Small intestine (tissue), 7 donors: ENCODE measurements around the gene HDDC2. TPM values are rescaled to one million over a fixed set of nuclear protein-coding genes. Genes with fewer than 3 reads are reported as not detected.
A peak's percentile ranks its signal among the peaks of the same experiment; 100 is the strongest.

ENCODE experiments used
- DNase-seq, 2 donors: peaks; one replicate each; pipeline versions ENCODE4 v3.0.0 to v3.0.0-alpha.2; 2013
- FAIRE-seq: peaks from 2 replicates; lab custom pipeline; 2012; peaks lifted over from hg19 to GRCh38; lab: Jason Lieb, UNC
- H3K27ac ChIP-seq, 3 donors: one replicate each; pipeline ENCODE4 v1.5.1; 2013; ENCODE audit warnings: low read length in 2 of 3, mild to moderate bottlenecking in 2 of 3, control low read depth in 1 of 3, inconsistent platforms in 1 of 3, low read depth in 1 of 3, moderate library complexity in 1 of 3
- H3K27me3 ChIP-seq, 3 donors: one replicate each; pipeline ENCODE4 v1.6.1; 2013; ENCODE audit warnings: low read length in 3 of 3, inconsistent platforms in 1 of 3; ENCODE audit not compliant: control insufficient read depth in 3 of 3, insufficient read depth in 3 of 3
- H3K36me3 ChIP-seq, 3 donors: one replicate each; pipeline ENCODE4 v1.6.1; 2013; ENCODE audit warnings: low read length in 3 of 3, inconsistent platforms in 1 of 3, low read depth in 1 of 3, mild to moderate bottlenecking in 1 of 3, moderate library complexity in 1 of 3; ENCODE audit not compliant: control insufficient read depth in 3 of 3, insufficient read depth in 2 of 3
- H3K4me1 ChIP-seq, 3 donors: one replicate each; pipeline ENCODE4 v1.6.1; 2013; ENCODE audit warnings: low read length in 2 of 3, inconsistent platforms in 1 of 3, low read depth in 1 of 3, mild to moderate bottlenecking in 1 of 3, moderate library complexity in 1 of 3; ENCODE audit not compliant: control insufficient read depth in 3 of 3, insufficient read depth in 2 of 3
- H3K4me3 ChIP-seq, 3 donors: one replicate each; pipeline ENCODE4 v1.5.1; 2013; ENCODE audit warnings: low read length in 3 of 3, control low read depth in 1 of 3, inconsistent platforms in 1 of 3, low read depth in 1 of 3, mild to moderate bottlenecking in 1 of 3, moderate library complexity in 1 of 3
- H3K9me3 ChIP-seq, 2 donors: one replicate each; pipeline ENCODE4 v1.6.1; 2013; ENCODE audit warnings: low read depth in 1 of 2, low read length in 1 of 2; ENCODE audit not compliant: control insufficient read depth in 2 of 2, insufficient read depth in 1 of 2
- WGBS, 3 donors: extraction: QIAGEN DNeasy Blood & Tissue Kit; methylation state at CpG; one replicate each; pipeline ENCODE4 v1.1.7; 2013; 5-methylcytosine and 5-hydroxymethylcytosine counted together
- polyA plus RNA-seq, 4 donors: library from polyadenylated mRNA; stranded (reverse) in 3 of 4; unstranded in 1 of 4; fragments of 200-250 nt in 3 of 4; fragments of 120-200 nt in 1 of 4; gene quantifications; one replicate each; pipeline versions ENCODE4 v1.2.1 to v1.2.3, GENCODE V29; 2013
- donor health status: healthy with polysubstance abuse.
- donor health status: control.
- donor health status: control.
- donor health status: Bipolar disorder and iron deficiency.
- donor health status: healthy.

The HDDC2 gene
- polyA plus RNA-seq, 4 donors = 45.2 to 88.6 (median 68.8) TPM

- 46 to 69% (median 62%) methylated on average over 1 of the region's 1 CpG for WGBS, 3 donors
- H3K27ac ChIP-seq = no peak overlapping the region
- H3K4me1 ChIP-seq = no peaks in the 10 kb centered on the region
- FAIRE-seq (no peak), DNase-seq (no peak)
- peaks cover 0 to 4% (median 0%) of the 10 kb centered on the region in 3 donors for H3K27me3 ChIP-seq
- no peak overlapping the region for H3K4me3 ChIP-seq
- H3K9me3 ChIP-seq = no peaks in the 10 kb centered on the region
- H3K36me3 ChIP-seq = no peaks in the 10 kb centered on the region
These were observed 37.9 kb upstream of the HDDC2 start for GRCh38 chr6:125339653-125340052.

GRCh38 chr6:125338381-125338780, 36.6 kb upstream of the HDDC2 start:
- H3K4me1 ChIP-seq = no peaks in the 10 kb centered on the region
- H3K9me3 ChIP-seq = no peaks in the 10 kb centered on the region
- no peak for FAIRE-seq
- no peaks in the 10 kb centered on the region for H3K36me3 ChIP-seq
- H3K4me3 ChIP-seq = no peak overlapping the region
- DNase-seq = no peak
- no peak overlapping the region for H3K27ac ChIP-seq
- H3K27me3 ChIP-seq = peaks cover 0 to 4% (median 0%) of the 10 kb centered on the region in 3 donors

- Histone ChIP-seq H3K27ac (no peak overlapping the region), H3K27me3 (peaks cover 0 to 4% (median 0%) of the 10 kb centered on the region in 3 donors), H3K9me3 (no peaks in the 10 kb centered on the region), H3K4me1 (no peaks in the 10 kb centered on the region), H3K4me3 (no peak overlapping the region), H3K36me3 (no peaks in the 10 kb centered on the region)
- no peak for FAIRE-seq
- no peak for DNase-seq
- WGBS, 3 donors = 88 to 92% (median 91%) methylated on average over 6 of the region's 6 CpGs
These were observed 35.9 kb upstream of the HDDC2 start for GRCh38 chr6:125337706-125338105.

- Histone ChIP-seq H3K4me3 (no peak overlapping the region), H3K36me3 (no peaks in the 10 kb centered on the region), H3K4me1 (no peaks in the 10 kb centered on the region), H3K9me3 (no peaks in the 10 kb centered on the region), H3K27ac (no peak overlapping the region), H3K27me3 (peaks cover 0 to 11% (median 2%) of the 10 kb centered on the region in 3 donors)
- no peak for FAIRE-seq
- 82 to 94% (median 85%) methylated on average over 1 of the region's 1 CpG for WGBS, 3 donors
- DNase-seq = no peak
These were observed 30.9 kb upstream of the HDDC2 start for GRCh38 chr6:125332664-125333063.

GRCh38 chr6:125325586-125325985, 23.8 kb upstream of the HDDC2 start:
- no peak overlapping the region for H3K27ac ChIP-seq
- peaks cover 0 to 19% (median 5%) of the 10 kb centered on the region in 3 donors for H3K27me3 ChIP-seq
- H3K4me1 ChIP-seq = no peaks in the 10 kb centered on the region
- WGBS, 3 donors = 33 to 55% (median 53%) methylated on average over 2 of the region's 2 CpGs
- H3K36me3 ChIP-seq = no peaks in the 10 kb centered on the region
- no peak for FAIRE-seq
- H3K4me3 ChIP-seq = no peak overlapping the region
- DNase-seq = no peak
- H3K9me3 ChIP-seq = no peaks in the 10 kb centered on the region

GRCh38 chr6:125323376-125323775, 21.6 kb upstream of the HDDC2 start:
- WGBS, 3 donors = 73 to 87% (median 82%) methylated on average over 2 of the region's 2 CpGs
- peaks cover 0 to 8% (median 3%) of the 10 kb centered on the region in 3 donors for H3K27me3 ChIP-seq
- no peaks in the 10 kb centered on the region for H3K4me1 ChIP-seq
- FAIRE-seq (no peak), DNase-seq (no peak)
- no peaks in the 10 kb centered on the region for H3K9me3 ChIP-seq
- no peaks in the 10 kb centered on the region for H3K36me3 ChIP-seq
- H3K4me3 ChIP-seq = no peak overlapping the region
- no peak overlapping the region for H3K27ac ChIP-seq

- no peaks in the 10 kb centered on the region for H3K36me3 ChIP-seq
- FAIRE-seq (no peak), DNase-seq (no peak)
- peaks cover 0 to 2% (median 0%) of the 10 kb centered on the region in 3 donors for H3K27me3 ChIP-seq
- H3K9me3 ChIP-seq = no peaks in the 10 kb centered on the region
- H3K4me3 ChIP-seq = no peak overlapping the region
- H3K27ac ChIP-seq = no peak overlapping the region
- no peaks in the 10 kb centered on the region for H3K4me1 ChIP-seq
- WGBS, 3 donors = 82 to 84% (median 83%) methylated on average over 9 of the region's 9 CpGs
These were observed 14.9 kb upstream of the HDDC2 start for GRCh38 chr6:125316621-125317020.

- Histone ChIP-seq H3K9me3 (no peaks in the 10 kb centered on the region), H3K36me3 (no peaks in the 10 kb centered on the region), H3K27ac (no peak overlapping the region), H3K27me3 (peaks cover 0 to 2% (median 0%) of the 10 kb centered on the region in 3 donors), H3K4me1 (no peaks in the 10 kb centered on the region), H3K4me3 (no peak overlapping the region)
- WGBS, 3 donors = 92 to 94% (median 93%) methylated on average over 5 of the region's 5 CpGs
- FAIRE-seq (no peak), DNase-seq (no peak)
These were observed 13.8 kb upstream of the HDDC2 start for GRCh38 chr6:125315548-125315947.

- H3K27me3 ChIP-seq = peaks cover 0 to 2% (median 0%) of the 10 kb centered on the region in 3 donors
- FAIRE-seq = no peak
- 19 to 21% (median 20%) methylated on average over 10 of the region's 10 CpGs for WGBS, 3 donors
- H3K4me3 ChIP-seq = no peak overlapping the region
- H3K27ac ChIP-seq = no peak overlapping the region
- H3K9me3 ChIP-seq = no peaks in the 10 kb centered on the region
- H3K4me1 ChIP-seq = no peaks in the 10 kb centered on the region
- no peaks in the 10 kb centered on the region for H3K36me3 ChIP-seq
- peak; percentile 57 to 62 for DNase-seq
These were observed 12.3 kb upstream of the HDDC2 start for GRCh38 chr6:125314009-125314581.
